ENCODE data around the gene GABPB1.

GABPB1 gene

DNA sequence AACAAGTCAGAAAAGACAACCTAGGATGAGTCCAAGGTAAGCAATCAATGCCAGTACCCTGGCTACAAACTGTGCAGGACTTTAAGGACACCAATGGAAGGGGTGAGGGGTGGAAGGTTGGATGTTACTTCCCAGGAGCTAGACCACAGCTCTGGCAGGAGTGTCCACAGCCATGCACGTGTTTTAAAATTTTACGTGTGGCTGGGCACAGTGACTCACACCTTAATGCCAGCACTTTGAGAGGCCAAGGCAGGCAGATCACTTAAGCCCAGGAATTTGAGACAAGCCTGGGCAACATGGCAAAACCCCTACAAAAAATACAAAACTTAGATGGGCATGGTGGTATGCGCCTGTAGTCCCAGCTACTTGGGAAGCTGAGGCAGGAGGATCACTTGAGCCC, 74.7 kb downstream of the GABPB1 start:
- H3K9me3 ChIP-seq (replicated peaks; ENCODE audit: insufficient read depth, low read length), result no peaks in the 10 kb centered on the region
- TF ChIP-seq EZH2 (optimal IDR thresholded peaks at IDR 0.05; ENCODE audit: low read depth, low read length), result no peak
- TF ChIP-seq EZH2phosphoT487 (IDR thresholded peaks at IDR 0.05; ENCODE audit: low read length), result no peak
- TF ChIP-seq, protein P1, sequence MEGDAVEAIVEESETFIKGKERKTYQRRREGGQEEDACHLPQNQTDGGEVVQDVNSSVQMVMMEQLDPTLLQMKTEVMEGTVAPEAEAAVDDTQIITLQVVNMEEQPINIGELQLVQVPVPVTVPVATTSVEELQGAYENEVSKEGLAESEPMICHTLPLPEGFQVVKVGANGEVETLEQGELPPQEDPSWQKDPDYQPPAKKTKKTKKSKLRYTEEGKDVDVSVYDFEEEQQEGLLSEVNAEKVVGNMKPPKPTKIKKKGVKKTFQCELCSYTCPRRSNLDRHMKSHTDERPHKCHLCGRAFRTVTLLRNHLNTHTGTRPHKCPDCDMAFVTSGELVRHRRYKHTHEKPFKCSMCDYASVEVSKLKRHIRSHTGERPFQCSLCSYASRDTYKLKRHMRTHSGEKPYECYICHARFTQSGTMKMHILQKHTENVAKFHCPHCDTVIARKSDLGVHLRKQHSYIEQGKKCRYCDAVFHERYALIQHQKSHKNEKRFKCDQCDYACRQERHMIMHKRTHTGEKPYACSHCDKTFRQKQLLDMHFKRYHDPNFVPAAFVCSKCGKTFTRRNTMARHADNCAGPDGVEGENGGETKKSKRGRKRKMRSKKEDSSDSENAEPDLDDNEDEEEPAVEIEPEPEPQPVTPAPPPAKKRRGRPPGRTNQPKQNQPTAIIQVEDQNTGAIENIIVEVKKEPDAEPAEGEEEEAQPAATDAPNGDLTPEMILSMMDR (IDR thresholded peaks at IDR 0.05; ENCODE audit: low read length), result no peak
- no peaks in the 10 kb centered on the region for H3K27me3 ChIP-seq (replicated peaks; ENCODE audit: insufficient read depth, low read length)
- no peak overlapping the region for H3K9ac ChIP-seq (ENCODE audit: low read length)
- no peak overlapping the region for H3K27ac ChIP-seq (ENCODE audit: low read length)
- H4K20me1 ChIP-seq (ENCODE audit: insufficient read depth, low read length), result no peaks in the 10 kb centered on the region
- no peaks in the 10 kb centered on the region for H3K36me3 ChIP-seq (replicated peaks; ENCODE audit: insufficient read depth, low read length)
- DNase-seq, result no peak
- H2AFZ ChIP-seq (ENCODE audit: low read length), result no peak overlapping the region
- no peaks in the 10 kb centered on the region for H3K9me2 ChIP-seq (replicated peaks; ENCODE audit: insufficient read depth, low read length)
- H3K4me2 ChIP-seq (ENCODE audit: low read depth, low read length), result no peak overlapping the region
- H3F3A ChIP-seq (ENCODE audit: insufficient read depth, low read length), result no peaks in the 10 kb centered on the region
- no peak overlapping the region for H3K4me3 ChIP-seq (ENCODE audit: low read length)
- no peaks in the 10 kb centered on the region for H3K79me2 ChIP-seq (ENCODE audit: low read length)
- no peaks in the 10 kb centered on the region for H3K4me1 ChIP-seq (ENCODE audit: low read length)

DNA sequence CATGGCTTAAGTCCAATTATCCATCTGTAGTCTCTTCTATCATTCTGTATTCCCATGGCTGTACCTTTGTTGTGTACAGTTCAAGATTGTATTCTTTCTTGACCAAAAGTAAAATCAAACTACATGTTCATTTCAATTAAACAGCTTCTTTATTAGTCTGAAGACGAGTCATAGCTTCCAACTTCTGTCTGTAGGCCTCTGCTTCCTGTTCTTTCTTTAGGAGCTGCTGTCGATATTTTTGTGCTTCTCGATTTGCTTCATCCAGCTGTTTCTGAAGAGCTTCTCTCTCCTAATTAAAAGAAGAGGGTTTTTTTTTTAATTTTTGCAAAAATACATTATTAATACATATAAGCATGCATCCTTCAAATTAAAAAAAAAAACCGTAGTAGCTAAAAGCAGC, 76.5 kb downstream of the GABPB1 start:
- Histone ChIP-seq H3K79me2 (ENCODE audit: low read length) (no peaks in the 10 kb centered on the region), H3K27me3 (replicated peaks; ENCODE audit: insufficient read depth, low read length) (no peaks in the 10 kb centered on the region), H3K4me1 (ENCODE audit: low read length) (no peaks in the 10 kb centered on the region), H3K27ac (ENCODE audit: low read length) (no peak overlapping the region), H3K9me3 (replicated peaks; ENCODE audit: insufficient read depth, low read length) (no peaks in the 10 kb centered on the region), H3K36me3 (replicated peaks; ENCODE audit: insufficient read depth, low read length) (no peaks in the 10 kb centered on the region), H3F3A (ENCODE audit: insufficient read depth, low read length) (no peaks in the 10 kb centered on the region), H3K4me2 (ENCODE audit: low read depth, low read length) (no peak overlapping the region), H3K9me2 (replicated peaks; ENCODE audit: insufficient read depth, low read length) (no peaks in the 10 kb centered on the region), H3K9ac (ENCODE audit: low read length) (no peak overlapping the region), H2AFZ (ENCODE audit: low read length) (no peak overlapping the region), H4K20me1 (ENCODE audit: insufficient read depth, low read length) (no peaks in the 10 kb centered on the region), H3K4me3 (ENCODE audit: low read length) (no peak overlapping the region)
- DNase-seq, result no peak
- no peak for TF ChIP-seq EZH2phosphoT487 (IDR thresholded peaks at IDR 0.05; ENCODE audit: low read length)
- TF ChIP-seq EZH2 (optimal IDR thresholded peaks at IDR 0.05; ENCODE audit: low read depth, low read length), result no peak
- TF ChIP-seq, protein P1 (IDR thresholded peaks at IDR 0.05; ENCODE audit: low read length), result no peak

DNA sequence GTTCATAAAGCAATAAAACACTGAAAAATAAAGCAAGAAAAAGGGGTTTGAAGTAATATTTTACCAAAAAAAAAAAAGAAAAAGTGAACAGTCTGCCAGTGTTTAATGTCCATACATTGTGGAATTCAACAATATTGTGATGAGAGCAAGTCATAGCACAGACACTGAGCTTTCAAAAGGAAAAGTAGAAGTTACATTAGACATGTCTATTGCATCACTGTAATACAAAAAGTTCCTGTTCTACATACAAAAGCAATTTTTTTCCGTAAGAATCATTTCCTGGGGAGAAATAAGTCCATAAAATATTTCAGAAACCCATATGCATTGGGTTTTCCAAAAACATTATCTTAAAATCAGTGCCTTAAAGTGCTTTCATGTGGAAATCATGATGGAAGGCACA, 77.6 kb downstream of the GABPB1 start:
- H3K4me2 ChIP-seq (ENCODE audit: low read depth, low read length), result no peak overlapping the region
- no peak overlapping the region for H3K27ac ChIP-seq (ENCODE audit: low read length)
- H2AFZ ChIP-seq (ENCODE audit: low read length), result no peak overlapping the region
- DNase-seq, result no peak
- no peaks in the 10 kb centered on the region for H3K9me2 ChIP-seq (replicated peaks; ENCODE audit: insufficient read depth, low read length)
- TF ChIP-seq EZH2 (optimal IDR thresholded peaks at IDR 0.05; ENCODE audit: low read depth, low read length) (no peak), EZH2phosphoT487 (IDR thresholded peaks at IDR 0.05; ENCODE audit: low read length) (no peak)
- TF ChIP-seq, protein P1 (IDR thresholded peaks at IDR 0.05; ENCODE audit: low read length), result no peak
- H4K20me1 ChIP-seq (ENCODE audit: insufficient read depth, low read length), result no peaks in the 10 kb centered on the region
- no peaks in the 10 kb centered on the region for H3F3A ChIP-seq (ENCODE audit: insufficient read depth, low read length)
- H3K4me3 ChIP-seq (ENCODE audit: low read length), result no peak overlapping the region
- H3K9me3 ChIP-seq (replicated peaks; ENCODE audit: insufficient read depth, low read length), result no peaks in the 10 kb centered on the region
- no peaks in the 10 kb centered on the region for H3K79me2 ChIP-seq (ENCODE audit: low read length)
- no peak overlapping the region for H3K9ac ChIP-seq (ENCODE audit: low read length)
- no peaks in the 10 kb centered on the region for H3K36me3 ChIP-seq (replicated peaks; ENCODE audit: insufficient read depth, low read length)
- H3K4me1 ChIP-seq (ENCODE audit: low read length), result no peaks in the 10 kb centered on the region
- no peaks in the 10 kb centered on the region for H3K27me3 ChIP-seq (replicated peaks; ENCODE audit: insufficient read depth, low read length)
